Measurements from ENCODE around the gene CLEC2L. TPM values are rescaled to one million over a fixed set of nuclear protein-coding genes. Genes with fewer than 3 reads are reported as not detected.

CLEC2L gene
- total RNA-seq, 1 experiment from 2014 or later: not detected

DNA sequence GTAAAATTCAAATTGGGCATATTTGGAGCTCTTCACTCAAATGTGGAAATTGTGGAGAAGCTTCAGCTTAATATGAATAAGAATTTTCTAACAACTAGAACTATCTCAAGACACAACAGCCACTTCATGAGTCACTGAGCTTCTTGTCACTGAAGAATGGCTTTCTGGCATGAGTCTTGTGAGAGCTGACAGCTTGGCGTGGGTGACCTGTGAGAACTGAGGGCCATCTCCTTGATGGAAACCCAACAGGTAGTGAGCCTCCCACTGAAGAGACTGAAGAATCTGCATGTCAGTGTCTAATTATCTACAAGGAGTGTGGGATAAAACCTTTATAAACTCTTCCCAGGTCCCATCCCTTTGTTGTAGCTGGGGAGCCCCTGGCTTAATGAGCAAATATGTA lies 66.0 kb downstream of the CLEC2L start:
- no peak overlapping the region; the same call in 1 of the 2 replicates for H3K27ac ChIP-seq
- H3K27me3 ChIP-seq: no peaks in the 10 kb centered on the region
- H3K4me1 ChIP-seq: peaks cover 11% of the 10 kb centered on the region
- H3K36me3 ChIP-seq: peaks cover 12% of the 10 kb centered on the region
- no peak overlapping the region for H3K4me3 ChIP-seq
- no peaks in the 10 kb centered on the region for H3K9me3 ChIP-seq (replicated peaks)
- no peak for DNase-seq

DNA sequence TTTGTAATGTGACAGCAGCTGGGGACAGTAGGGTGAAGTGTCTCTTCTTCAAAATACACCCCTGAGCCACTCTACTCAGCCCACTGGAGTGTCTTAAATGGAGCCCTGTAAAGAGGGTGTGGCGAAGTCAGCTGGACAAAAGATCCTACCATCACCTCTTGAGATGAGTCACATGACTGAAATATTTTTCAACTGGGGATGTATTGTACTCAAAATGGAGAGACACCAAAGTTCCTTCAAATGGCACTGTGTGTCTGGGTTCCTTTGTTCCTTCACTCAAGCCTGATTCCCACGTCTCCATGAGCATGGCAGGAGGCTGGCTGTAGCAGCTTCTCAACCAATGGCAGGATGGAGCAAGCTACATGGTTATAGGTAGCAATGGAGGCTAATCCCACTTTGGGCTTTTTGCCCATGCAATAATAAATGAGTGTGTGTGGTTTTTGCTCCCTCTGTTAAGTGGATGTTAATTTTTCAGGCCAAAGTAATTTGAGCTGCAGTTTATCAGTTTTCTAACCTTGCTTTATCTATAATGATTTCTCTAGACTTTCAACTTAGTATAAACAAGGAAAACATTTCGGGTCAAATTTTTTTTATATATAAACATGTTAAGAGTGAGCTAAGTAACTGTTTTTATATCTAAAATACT lies 68.2 kb downstream of the CLEC2L start:
- peaks cover 11% of the 10 kb centered on the region for H3K36me3 ChIP-seq
- no peaks in the 10 kb centered on the region for H3K27me3 ChIP-seq
- DNase-seq: peak in 1 of 2 experiments; percentile 20
- no peaks in the 10 kb centered on the region for H3K9me3 ChIP-seq (replicated peaks)
- peaks cover 11% of the 10 kb centered on the region for H3K4me1 ChIP-seq
- H3K27ac ChIP-seq: no peak overlapping the region
- no peak overlapping the region for H3K4me3 ChIP-seq

DNA sequence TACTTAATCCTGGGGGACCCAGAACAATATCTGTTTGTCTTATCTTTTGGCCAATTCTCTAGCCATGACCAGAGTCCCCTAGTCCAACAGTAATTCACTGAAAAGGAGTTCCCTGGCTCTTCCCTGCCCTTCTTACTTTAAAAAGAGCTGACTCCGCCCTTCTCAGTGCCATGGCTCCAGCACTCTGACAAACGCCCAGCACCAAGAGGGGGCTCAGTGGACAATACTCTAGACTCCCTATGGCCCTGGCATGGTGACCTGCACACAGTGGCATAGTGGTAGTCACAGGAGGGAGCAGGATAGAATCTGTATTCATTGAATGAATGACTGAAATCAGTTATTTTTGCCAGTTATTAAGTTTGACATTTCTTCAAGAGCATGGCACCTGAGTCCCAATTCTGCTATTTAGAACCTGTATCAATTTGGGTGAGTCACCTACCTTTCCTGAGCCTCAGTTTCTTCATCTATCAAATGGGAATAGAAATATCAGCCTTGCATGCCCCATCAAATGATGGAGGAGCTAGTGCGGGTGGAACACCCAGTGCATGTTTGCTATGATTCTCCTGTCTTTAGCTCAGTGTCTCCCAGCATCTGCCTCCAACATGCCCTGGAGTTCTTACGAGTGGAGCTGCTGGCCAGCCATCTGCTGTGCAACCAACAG lies 69.4 kb downstream of the CLEC2L start:
- Histone ChIP-seq H3K36me3 (peaks cover 12% of the 10 kb centered on the region), H3K4me1 (peaks cover 11% of the 10 kb centered on the region), H3K27ac (no peak overlapping the region), H3K27me3 (no peaks in the 10 kb centered on the region), H3K9me3 (replicated peaks) (no peaks in the 10 kb centered on the region), H3K4me3 (no peak overlapping the region)
- DNase-seq: no peak

DNA sequence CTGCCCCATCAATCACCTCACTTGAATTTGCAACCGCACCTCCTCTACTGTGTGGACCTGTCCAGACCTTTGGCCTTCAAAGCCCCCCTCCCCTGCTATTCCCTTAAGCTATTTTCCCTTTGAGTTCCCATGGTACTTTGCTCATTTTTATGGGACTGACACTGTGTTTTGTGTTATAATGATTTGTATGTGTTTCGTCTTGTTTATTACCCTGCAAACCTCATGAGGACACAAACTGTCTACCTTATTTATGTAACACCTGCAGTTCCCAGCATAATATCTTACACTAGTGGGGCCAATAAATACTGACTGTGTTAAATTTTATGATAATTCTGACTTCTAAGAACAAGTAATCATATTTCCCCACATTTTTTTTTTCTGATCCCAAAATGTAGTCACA lies 70.6 kb downstream of the CLEC2L start:
- no peaks in the 10 kb centered on the region for H3K27me3 ChIP-seq
- H3K9me3 ChIP-seq (replicated peaks): no peaks in the 10 kb centered on the region
- H3K36me3 ChIP-seq: peaks cover 21% of the 10 kb centered on the region
- DNase-seq: no peak
- peaks cover under 1% of the 10 kb centered on the region for H3K4me1 ChIP-seq
- H3K27ac ChIP-seq: no peak overlapping the region
- no peak overlapping the region for H3K4me3 ChIP-seq

Other genes starting within 250 kb of the CLEC2L start
- gene FMC1, start 182.3 kb upstream of the CLEC2L start, total RNA-seq (2014; rRNA removed; shearing (Covaris generic)): 18.0 and 21.7 TPM in 2 replicates
- 90.0 and 111 TPM in 2 replicates for gene LUC7L2, start 163.8 kb upstream of the CLEC2L start, total RNA-seq (2014; rRNA removed; shearing (Covaris generic))
- 0.06 TPM in 1 of 2 replicates, not detected in the other for gene KLRG2, start 40.0 kb upstream of the CLEC2L start, total RNA-seq (2014; rRNA removed; shearing (Covaris generic))

Measured in SJCRH30 (cell line).